ENCODE results near the gene DNAH11. TPM values are rescaled to one million over a fixed set of nuclear protein-coding genes. Genes with fewer than 3 reads are reported as not detected.
"Not testable (repeated sequence)": the region's sequence is repeated elsewhere in the genome, so short reads cannot be mapped to it uniquely, and the experiment has no call there.

DNAH11 gene, protein sequence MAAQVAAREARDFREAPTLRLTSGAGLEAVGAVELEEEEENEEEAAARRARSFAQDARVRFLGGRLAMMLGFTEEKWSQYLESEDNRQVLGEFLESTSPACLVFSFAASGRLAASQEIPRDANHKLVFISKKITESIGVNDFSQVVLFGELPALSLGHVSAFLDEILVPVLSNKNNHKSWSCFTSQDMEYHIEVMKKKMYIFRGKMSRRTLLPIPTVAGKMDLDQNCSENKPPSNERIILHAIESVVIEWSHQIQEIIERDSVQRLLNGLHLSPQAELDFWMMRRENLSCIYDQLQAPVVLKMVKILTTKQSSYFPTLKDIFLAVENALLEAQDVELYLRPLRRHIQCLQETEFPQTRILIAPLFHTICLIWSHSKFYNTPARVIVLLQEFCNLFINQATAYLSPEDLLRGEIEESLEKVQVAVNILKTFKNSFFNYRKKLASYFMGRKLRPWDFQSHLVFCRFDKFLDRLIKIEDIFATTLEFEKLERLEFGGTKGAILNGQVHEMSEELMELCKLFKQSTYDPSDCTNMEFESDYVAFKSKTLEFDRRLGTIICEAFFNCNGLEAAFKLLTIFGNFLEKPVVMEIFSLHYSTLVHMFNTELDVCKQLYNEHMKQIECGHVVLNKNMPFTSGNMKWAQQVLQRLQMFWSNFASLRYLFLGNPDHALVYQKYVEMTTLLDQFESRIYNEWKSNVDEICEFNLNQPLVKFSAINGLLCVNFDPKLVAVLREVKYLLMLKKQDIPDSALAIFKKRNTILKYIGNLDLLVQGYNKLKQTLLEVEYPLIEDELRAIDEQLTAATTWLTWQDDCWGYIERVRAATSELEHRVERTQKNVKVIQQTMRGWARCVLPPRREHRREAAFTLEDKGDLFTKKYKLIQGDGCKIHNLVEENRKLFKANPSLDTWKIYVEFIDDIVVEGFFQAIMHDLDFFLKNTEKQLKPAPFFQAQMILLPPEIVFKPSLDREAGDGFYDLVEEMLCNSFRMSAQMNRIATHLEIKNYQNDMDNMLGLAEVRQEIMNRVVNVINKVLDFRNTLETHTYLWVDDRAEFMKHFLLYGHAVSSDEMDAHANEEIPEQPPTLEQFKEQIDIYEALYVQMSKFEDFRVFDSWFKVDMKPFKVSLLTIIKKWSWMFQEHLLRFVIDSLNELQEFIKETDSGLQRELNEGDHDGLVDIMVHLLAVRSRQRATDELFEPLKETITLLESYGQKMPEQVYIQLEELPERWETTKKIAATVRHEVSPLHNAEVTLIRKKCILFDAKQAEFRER (N-terminal part only)
- 0.13 and 0.25 TPM in 2 replicates for total RNA-seq

DNA sequence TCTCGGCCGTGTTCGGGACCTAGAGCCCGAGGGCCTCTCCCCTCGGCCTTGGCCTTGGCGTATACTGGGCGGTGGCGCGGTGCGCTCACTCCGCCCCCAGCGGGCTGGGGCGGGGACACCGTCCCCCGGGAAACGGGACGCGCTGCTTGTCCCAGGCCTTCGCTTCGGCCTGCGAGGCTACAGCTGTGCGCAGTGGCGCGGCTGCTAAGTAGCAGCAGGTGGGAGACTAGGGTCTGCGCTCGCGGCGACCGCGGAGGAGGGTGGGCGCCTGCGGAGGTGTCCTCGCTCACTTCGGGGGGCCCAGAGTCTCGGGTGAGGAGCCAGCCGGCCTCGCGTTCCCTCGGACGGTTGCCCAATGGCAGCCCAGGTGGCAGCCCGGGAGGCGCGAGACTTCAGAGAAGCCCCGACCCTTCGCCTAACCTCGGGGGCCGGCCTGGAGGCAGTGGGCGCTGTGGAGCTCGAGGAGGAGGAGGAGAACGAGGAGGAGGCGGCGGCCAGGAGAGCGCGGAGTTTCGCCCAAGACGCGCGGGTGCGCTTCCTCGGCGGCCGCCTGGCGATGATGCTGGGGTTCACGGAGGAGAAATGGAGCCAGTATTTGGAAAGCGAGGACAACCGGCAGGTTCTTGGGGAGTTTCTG, at the start of gene DNAH11:
DNAH11 (plus strand) TSS at position 149 of the 637 bp plus-strand sequence; CDS start at position 356, 207 bp downstream.
- DNase-seq (ENCODE audit: low read depth in 2 of 2) = peak in 1 of 2 donors; percentile 19

DNA sequence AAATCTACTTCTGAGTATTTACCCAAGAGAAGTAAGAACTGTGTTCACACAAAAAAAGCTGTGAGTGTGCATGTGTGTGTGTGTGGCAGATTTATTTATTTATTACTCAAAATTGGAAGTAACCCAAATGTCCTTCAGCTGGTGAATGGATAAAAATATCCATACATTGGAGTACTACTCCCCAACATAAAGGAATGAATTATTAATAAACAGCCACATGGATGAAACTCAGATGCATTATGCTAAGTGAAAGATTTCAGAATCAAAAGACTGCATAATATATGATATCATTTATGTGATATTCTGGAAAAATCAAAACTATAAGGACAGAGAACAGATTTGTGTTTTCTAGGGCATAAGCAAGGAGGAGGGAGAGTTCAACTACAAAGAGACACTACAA, 47.1 kb upstream of the DNAH11 start:
- no peak for DNase-seq (ENCODE audit: low read depth in 2 of 2)

DNA sequence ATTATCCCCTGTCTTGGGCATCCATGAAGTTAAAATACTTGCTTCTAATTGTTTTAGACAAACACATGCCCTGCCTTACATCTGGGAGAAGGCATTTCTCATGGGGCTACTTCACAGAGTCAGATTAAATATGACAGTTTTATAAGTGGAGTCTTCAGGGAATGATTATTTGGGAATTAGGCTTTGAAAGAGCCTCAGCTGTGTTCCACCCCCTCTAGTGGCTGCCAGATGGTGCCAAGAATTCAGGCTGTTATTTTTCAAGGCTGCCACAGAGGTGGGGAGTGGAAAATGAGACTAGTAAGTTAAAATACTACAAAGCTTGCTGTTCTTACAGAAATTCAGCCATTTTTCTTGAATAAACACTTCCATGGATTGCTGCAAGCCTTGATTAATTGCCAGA, 45.8 kb upstream of the DNAH11 start:
- DNase-seq (ENCODE audit: low read depth in 2 of 2) = peak; percentile 4 to 31

GRCh38 chr7:21500117-21500832, 42.6 kb upstream of the DNAH11 start:
- no peak for DNase-seq (ENCODE audit: low read depth in 2 of 2)

DNA sequence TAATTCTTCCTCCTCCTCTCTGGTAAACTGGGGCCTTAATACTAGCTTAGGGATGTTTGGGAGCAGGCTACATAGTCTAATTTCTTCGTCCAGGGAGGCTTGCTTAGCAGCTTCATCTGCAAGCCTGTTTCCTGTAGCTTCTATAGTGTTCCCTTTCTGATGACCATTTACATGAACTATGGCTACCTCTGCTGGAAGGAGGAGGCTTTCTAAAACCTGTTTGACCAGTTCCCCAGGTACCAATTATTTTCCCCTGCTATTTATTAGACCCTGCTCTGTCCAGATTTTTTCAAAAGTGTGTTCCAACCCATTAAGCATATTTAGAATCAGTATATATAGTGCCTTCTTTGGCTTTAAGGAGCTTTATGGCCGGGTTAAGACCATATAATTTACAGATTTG, 38.8 kb upstream of the DNAH11 start:
- no peak for DNase-seq (ENCODE audit: low read depth in 2 of 2)

- peak; percentile 33 to 56 for DNase-seq (ENCODE audit: low read depth in 2 of 2)
Observed at GRCh38 chr7:21507627-21508343, 35.1 kb upstream of the DNAH11 start.

- DNase-seq (ENCODE audit: low read depth in 2 of 2) = no peak
Observed at GRCh38 chr7:21508538-21508937, 34.3 kb upstream of the DNAH11 start.

- DNase-seq (ENCODE audit: low read depth in 2 of 2) = no peak
Observed at GRCh38 chr7:21514062-21514461, 28.8 kb upstream of the DNAH11 start.

DNA sequence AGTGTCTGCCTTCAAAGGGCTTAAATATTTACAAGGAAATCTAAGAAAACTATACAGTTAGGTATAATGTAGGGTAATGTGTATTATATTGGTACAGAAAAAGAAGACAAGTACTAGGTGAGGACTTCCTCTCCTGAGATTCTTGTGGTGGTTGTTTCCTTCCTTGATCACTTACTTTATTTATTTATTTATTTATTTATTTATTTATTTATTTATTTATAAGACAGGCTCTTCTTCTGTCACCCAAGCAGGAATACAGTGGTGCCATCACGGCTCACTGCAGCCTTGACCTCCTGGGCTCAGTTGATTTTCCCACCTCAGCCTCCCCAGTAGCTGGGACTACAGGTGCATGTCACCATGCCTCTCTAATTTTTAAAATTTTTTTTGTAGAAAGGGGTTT, 18.2 kb upstream of the DNAH11 start:
- no peak for DNase-seq (ENCODE audit: low read depth in 2 of 2)

GRCh38 chr7:21526007-21526406, 16.8 kb upstream of the DNAH11 start:
- peak in 1 of 2 donors; percentile 6 for DNase-seq (ENCODE audit: low read depth in 2 of 2)

- DNase-seq (ENCODE audit: low read depth in 2 of 2) = no peak
Observed at GRCh38 chr7:21526448-21526847, 16.4 kb upstream of the DNAH11 start.

DNA sequence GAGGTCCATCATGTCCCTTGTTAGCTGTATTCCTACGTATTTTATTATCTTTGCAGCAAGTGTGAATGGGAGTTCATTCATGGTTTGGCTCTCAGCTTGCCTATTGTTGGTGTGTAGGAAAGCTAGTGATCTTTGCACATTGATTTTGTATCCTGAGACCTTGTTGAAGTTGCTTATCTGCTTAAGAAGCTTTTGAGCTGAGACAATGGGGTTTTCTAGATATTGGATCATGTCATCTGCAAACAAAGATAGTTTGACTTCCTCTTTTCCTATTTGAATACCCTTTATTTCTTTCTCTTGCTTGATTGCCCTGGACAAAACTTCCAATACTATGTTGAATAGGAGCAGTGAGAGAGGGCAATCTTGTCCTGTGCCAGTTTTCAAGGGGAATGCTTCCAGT, 10.4 kb upstream of the DNAH11 start:
- DNase-seq (ENCODE audit: low read depth in 2 of 2) = not testable (repeated sequence)

DNA sequence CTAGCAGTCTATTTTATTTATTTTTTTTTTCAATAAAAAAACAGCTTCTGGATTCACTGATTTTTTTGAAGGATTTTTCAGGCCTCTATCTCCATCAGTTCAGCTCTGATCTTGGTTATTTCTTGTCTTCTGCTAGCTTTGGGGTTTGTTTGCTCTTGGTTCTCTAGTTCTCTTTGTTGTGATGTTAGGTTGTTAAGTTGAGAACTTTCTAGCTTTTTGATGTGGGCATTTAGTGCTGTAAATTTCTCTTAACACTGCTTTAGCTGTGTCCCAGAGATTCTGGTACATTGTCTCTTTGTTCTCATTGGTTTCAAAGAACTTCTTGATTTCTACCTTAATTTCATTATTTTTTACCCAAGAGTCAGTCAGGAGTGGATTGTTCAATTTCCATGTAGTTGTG, 9.2 kb upstream of the DNAH11 start:
- DNase-seq (ENCODE audit: low read depth in 2 of 2) = not testable (repeated sequence)

DNA sequence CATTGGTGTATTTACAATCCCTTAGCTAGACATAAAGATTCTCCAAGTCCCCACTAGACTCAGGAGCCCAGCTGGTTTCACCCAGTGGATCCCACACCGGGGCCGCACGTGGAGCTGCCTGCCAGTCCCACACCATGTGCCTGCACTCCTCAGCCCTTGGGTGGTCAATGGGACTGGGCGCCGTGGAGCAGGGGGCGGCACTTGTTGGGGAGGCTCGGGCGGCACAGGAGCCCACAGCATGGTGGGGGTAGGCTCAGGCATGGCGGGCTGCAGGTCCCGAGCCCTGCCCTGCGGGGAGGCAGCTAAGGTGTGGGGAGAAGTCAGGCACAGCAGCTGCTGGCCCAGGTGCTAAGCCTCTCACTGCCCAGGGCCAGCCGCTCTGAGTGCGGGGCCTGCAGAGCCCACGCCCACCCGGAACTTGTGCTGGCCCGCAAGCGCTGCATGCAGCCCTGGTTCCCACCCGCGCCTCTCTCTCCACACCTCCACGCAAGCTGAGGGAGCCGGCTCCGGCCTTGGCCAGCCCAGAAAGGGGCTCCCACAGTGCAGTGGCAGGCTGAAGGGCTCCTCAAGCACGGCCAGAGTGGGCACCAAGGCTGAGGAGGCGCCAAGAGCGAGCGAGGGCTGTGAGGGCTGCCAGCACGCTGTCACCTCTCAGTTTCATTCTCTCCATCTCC, 6.3 kb upstream of the DNAH11 start:
- DNase-seq (ENCODE audit: low read depth in 2 of 2) = not testable (repeated sequence)

GRCh38 chr7:21538936-21539495, 3.8 kb upstream of the DNAH11 start:
- DNase-seq (ENCODE audit: low read depth in 2 of 2) = no peak

DNA sequence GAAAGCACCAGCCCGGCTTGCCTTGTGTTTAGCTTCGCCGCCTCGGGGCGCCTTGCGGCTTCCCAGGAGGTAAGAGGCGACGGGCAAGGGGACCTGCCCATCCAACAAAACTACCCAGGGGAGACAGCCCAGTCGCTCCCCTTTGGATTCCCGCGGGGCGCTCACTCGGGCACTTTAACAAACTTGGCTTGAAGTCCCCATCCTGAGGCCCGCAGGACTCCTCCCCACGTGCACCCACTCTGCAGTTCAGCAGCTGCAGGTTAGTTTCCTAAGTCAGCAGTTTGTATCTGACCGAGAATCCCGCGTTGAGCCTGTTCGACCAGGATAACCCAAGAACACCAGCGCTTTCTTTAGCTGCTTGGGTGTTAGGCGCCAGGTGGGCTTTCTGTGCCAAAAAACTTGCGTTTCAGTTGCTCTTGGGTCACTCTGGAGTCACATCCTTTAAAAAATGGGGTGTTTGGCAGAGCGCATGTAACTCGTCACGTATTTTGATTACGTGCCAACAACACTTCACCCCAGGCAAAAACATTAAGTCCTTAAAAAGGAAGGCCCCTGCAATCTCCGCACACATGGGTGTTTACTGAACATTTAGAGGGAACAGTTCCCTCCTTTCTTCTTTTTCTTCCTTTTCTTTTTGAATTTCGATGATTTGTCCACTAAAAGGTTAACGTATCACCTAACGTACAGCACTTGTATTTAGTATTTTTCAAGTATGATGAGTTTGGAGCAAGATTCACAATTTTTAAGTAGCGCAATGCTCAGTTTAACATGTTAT, 876 bp downstream of the DNAH11 start:
- DNase-seq (ENCODE audit: low read depth in 2 of 2) = peak in 1 of 2 donors; percentile 2

- no peak for DNase-seq (ENCODE audit: low read depth in 2 of 2)
Observed at GRCh38 chr7:21544303-21544656, 1.4 kb downstream of the DNAH11 start.

GRCh38 chr7:21544715-21545114, 1.9 kb downstream of the DNAH11 start:
- no peak for DNase-seq (ENCODE audit: low read depth in 2 of 2)

Data from dermis microvascular lymphatic vessel endothelial cell (primary cell).